ENCODE data around the gene RAB20.

The RAB20 gene

DNA sequence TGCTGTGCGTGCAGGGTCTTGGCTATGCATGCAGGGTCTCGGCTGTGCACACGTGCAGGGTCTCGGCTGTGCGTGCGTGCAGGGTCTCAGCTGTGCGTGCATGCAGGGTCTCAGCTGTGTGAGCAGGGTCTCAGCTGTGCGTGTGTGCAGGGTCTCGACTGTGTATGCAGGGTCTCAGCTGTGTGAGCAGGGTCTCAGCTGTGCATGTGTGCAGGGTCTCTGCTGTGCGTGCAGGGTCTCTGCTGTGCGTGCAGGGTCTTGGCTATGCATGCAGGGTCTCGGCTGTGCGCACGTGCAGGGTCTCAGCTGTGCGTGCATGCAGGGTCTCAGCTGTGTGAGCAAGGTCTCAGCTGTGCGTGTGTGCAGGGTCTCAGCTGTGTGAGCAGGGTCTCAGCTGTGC lies 42.5 kb downstream of the RAB20 start:
- H3K9me3 Mint-ChIP-seq: no peaks in the 10 kb centered on the region
- no peak for ATAC-seq
- no peak overlapping the region for H3K27ac Mint-ChIP-seq
- H3K4me3 Mint-ChIP-seq: no peak overlapping the region
- peaks cover 13% of the 10 kb centered on the region for H3K27me3 Mint-ChIP-seq
- peaks cover 32% of the 10 kb centered on the region for H3K36me3 Mint-ChIP-seq
- H3K4me1 Mint-ChIP-seq: peaks cover 31% of the 10 kb centered on the region

DNA sequence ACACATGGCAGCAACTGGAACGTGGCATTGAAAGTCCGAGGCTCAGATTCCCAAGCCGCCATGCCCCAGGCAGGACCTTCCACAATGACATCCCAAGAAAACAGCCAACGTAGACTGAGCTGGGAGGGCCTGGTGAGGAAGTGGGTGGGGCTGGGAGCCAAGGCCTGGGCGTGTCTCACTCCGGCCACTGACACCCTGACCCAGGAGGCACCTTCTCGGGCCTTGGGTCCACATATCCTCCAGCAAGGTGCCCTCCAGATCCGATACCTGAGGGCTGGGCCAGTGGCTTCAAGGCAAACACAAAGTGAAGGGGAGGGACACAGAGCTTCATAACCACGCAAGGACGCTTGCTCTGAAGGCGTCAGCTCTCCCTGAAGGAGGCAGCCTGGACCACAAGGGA lies 43.0 kb downstream of the RAB20 start:
- H3K27ac Mint-ChIP-seq: no peak overlapping the region
- H3K4me3 Mint-ChIP-seq: no peak overlapping the region
- H3K36me3 Mint-ChIP-seq: peaks cover 30% of the 10 kb centered on the region
- no peak for ATAC-seq
- H3K27me3 Mint-ChIP-seq: peaks cover 14% of the 10 kb centered on the region
- no peaks in the 10 kb centered on the region for H3K9me3 Mint-ChIP-seq
- peaks cover 26% of the 10 kb centered on the region for H3K4me1 Mint-ChIP-seq

DNA sequence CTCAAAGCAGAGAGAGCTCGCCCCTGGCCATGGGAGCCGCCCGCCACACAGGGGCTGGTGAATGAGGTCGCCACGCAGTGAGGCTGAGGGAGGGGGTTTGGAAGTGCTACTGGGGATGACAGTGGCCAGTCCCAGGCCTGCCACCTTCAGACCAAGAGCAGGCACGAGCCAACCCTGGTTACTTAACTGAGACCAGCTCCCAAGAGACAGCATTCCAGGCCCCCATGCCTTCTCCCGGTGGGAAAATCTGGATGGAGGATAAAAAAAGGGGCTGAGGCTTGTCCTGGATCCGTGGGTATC lies 43.3 kb downstream of the RAB20 start:
- Mint-ChIP-seq H3K4me3 (no peak overlapping the region), H3K27me3 (peaks cover 14% of the 10 kb centered on the region), H3K27ac (no peak overlapping the region), H3K4me1 (peaks cover 23% of the 10 kb centered on the region), H3K36me3 (peaks cover 26% of the 10 kb centered on the region), H3K9me3 (no peaks in the 10 kb centered on the region)
- ATAC-seq: no peak

DNA sequence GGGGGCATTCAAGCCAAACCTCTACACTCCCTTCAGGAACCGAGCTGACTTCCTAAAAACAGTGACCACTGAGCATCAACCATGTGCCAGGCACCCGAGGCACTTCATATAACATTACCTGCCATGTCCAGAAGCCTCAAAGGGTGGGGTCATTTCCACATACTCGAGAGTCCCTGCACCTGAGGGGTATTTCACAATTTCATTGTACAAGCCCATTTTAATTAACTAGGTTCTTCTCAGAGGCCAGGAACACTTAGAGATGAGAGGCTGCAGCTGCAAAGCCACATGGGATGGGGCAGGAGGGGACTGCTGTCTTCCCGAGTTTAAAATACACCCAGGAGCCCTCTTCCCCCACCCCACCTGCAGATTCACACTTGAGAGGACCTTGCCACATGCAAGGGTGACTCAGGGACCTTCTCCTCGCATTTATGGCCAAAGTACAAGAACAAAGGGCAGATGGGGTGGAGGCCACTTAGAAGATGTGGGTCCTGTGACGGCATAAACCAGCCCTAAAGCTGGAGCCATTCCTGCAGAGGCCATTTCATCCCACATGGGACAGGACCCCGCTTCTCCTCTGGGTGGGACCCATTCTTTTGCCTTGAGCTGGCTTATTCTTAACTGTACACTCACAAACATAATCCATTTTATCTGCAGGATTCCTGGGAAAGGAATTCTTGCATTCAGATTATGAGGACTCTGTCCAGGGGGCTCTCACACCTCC lies 43.9 kb downstream of the RAB20 start:
- no peak for ATAC-seq
- peaks cover 17% of the 10 kb centered on the region for H3K4me1 Mint-ChIP-seq
- H3K27ac Mint-ChIP-seq: no peak overlapping the region
- no peaks in the 10 kb centered on the region for H3K9me3 Mint-ChIP-seq
- H3K4me3 Mint-ChIP-seq: no peak overlapping the region
- peaks cover 14% of the 10 kb centered on the region for H3K27me3 Mint-ChIP-seq
- H3K36me3 Mint-ChIP-seq: peaks cover 21% of the 10 kb centered on the region

- no peak for ATAC-seq
- Mint-ChIP-seq H3K27me3 (peaks cover 14% of the 10 kb centered on the region), H3K4me3 (no peak overlapping the region)
These were observed 45.0 kb downstream of the RAB20 start for GRCh38 chr13:110516500-110516899.

DNA sequence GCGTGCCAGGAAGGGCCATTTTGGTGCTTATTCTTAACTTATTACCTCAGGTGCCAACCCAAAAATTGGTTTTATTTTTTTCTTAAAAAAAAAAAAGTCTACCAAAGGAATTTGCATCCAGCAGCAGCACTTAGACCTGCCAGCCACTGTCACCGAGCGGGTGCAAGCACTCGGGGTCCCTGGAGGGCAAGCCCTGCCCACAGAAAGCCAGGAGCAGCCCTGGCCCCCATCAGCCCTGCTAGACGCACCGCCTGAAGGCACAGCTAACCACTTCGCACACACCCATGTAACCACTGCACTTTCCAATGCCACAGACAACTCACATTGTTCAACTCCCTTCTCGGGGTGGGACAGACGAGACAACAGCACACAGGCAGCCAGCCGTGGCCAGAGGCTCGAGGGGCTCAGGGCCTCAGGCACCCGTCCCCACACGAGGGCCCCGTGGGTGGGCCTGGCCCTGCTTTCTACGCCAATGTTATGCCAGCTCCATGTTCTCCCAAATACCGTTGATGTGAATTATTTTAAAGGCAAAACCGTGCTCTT lies 49.3 kb downstream of the RAB20 start:
- H3K4me1 Mint-ChIP-seq: peaks cover 18% of the 10 kb centered on the region
- no peaks in the 10 kb centered on the region for H3K9me3 Mint-ChIP-seq

More at GRCh38 chr13:110516500-110516899, 45.0 kb downstream of the RAB20 start:
- Mint-ChIP-seq H3K9me3 (no peaks in the 10 kb centered on the region), H3K27ac (no peak overlapping the region), H3K36me3 (peaks cover 19% of the 10 kb centered on the region), H3K4me1 (peaks cover 7% of the 10 kb centered on the region)

DNA sequence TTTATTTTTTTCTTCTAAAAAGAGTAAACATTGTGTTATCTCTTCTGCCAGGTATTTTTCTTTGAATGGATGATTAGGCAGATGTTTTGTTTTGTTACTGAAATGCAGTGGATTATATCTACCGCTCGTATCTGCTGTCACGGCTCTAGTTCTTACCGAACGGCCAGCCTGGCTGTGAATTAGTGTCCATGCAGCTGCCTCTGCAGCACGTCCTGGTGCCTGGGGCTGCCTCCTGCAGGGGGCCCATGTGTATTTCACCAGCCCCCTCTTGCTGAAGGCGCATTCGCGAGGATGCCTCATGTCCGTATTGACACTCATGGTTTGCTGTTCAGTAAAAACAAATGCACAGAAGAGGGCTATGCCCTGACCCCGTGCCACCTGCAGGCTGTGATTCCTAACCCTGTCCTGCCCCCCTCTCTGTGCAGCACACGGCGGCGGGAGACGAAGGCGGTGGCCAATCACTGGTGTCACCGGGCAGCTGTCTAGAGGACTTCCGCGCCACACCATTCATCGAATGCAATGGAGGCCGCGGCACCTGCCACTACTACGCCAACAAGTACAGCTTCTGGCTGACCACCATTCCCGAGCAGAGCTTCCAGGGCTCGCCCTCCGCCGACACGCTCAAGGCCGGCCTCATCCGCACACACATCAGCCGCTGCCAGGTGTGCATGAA lies 49.9 kb downstream of the RAB20 start:
- Mint-ChIP-seq H3K4me3 (no peak overlapping the region), H3K27ac (no peak overlapping the region), H3K27me3 (peaks cover 23% of the 10 kb centered on the region), H3K4me1 (peaks cover 18% of the 10 kb centered on the region), H3K9me3 (no peaks in the 10 kb centered on the region), H3K36me3 (no peaks in the 10 kb centered on the region)
- no peak for ATAC-seq

More for the DNA sequence above, 49.3 kb downstream of the RAB20 start:
- no peak overlapping the region for H3K27ac Mint-ChIP-seq
- H3K4me3 Mint-ChIP-seq: no peak overlapping the region
- peaks cover 17% of the 10 kb centered on the region for H3K27me3 Mint-ChIP-seq
- no peaks in the 10 kb centered on the region for H3K36me3 Mint-ChIP-seq
- peak; percentile 5 for ATAC-seq

DNA sequence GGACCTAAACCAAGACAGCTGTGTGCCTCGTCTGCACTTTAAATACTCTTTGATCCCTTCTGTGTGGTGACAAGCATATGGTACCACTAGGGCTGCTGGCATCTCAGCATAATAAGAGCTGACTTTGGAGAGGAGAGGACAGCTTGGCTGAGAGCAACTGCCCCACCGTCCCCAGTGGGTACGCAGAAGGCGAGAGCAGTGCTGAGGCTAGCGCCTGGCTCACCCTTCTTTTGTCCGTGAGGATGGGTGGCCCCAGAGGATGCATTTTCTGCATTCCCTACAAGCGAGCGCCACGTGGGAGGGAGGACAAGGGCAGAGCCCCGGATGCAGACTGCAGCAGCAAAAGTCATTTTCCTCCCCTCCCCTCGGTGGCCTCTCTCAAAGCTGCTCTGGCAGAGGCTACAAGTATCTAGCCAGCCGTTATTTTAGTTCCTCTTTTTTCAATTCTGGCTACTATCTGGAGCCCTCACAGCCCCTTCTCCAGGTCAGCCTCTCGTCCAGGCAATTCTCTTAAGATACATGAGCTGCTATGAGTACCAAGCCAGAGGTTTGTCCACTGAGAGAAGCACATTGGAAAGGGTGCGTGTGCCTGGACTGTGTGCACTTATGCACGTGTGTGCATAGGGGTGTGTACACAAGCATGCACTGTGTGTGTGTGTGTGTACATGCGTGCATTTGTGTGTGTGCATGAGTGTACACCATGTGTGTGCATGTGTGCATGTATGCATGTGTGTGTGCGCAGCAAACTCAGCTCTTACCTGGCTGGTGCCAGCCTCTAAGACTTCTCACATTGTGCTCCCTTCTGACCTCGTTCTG lies 51.3 kb downstream of the RAB20 start:
- peak overlapping the region; percentile 40 for H3K27ac Mint-ChIP-seq
- H3K9me3 Mint-ChIP-seq: no peaks in the 10 kb centered on the region
- no peaks in the 10 kb centered on the region for H3K36me3 Mint-ChIP-seq
- ATAC-seq: peak; percentile 71
- no peak overlapping the region for H3K4me3 Mint-ChIP-seq
- H3K27me3 Mint-ChIP-seq: peaks cover 37% of the 10 kb centered on the region
- H3K4me1 Mint-ChIP-seq: peaks cover 17% of the 10 kb centered on the region

GRCh38 chr13:110509478-110509926 lies 52.0 kb downstream of the RAB20 start:
- Mint-ChIP-seq H3K4me1 (peaks cover 13% of the 10 kb centered on the region), H3K9me3 (no peaks in the 10 kb centered on the region), H3K27ac (peak overlapping the region; percentile 40), H3K27me3 (peaks cover 33% of the 10 kb centered on the region), H3K4me3 (no peak overlapping the region), H3K36me3 (no peaks in the 10 kb centered on the region)
- ATAC-seq: no peak

DNA sequence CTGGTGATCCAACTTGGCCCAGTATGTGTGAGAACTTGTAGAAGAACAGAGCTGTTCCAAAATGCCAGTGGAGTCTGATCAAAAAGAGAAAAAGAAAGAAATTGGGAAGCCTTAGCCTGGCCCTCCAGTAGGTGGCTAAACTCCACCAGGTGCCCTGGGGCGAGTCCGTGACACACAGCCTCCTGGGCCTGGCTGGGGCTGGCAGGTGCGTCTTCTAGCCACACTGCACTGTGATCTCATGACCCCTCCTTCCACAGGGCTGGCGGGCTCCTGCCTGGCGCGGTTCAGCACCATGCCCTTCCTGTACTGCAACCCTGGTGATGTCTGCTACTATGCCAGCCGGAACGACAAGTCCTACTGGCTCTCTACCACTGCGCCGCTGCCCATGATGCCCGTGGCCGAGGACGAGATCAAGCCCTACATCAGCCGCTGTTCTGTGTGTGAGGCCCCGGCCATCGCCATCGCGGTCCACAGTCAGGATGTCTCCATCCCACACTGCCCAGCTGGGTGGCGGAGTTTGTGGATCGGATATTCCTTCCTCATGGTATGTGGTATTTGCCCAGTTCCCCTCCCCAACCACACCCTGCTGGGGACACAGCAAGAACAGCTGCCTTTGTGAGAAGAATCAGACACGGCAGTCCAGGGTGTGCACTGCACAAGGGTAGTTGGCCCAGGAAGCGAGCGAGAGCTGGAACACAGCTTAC lies 53.7 kb downstream of the RAB20 start:
- no peak overlapping the region for H3K27ac Mint-ChIP-seq
- no peaks in the 10 kb centered on the region for H3K36me3 Mint-ChIP-seq
- peaks cover 13% of the 10 kb centered on the region for H3K4me1 Mint-ChIP-seq
- ATAC-seq: peak; percentile 25
- H3K9me3 Mint-ChIP-seq: no peaks in the 10 kb centered on the region
- no peak overlapping the region for H3K4me3 Mint-ChIP-seq
- H3K27me3 Mint-ChIP-seq: peaks cover 28% of the 10 kb centered on the region

- H3K27ac Mint-ChIP-seq: no peak overlapping the region
- ATAC-seq: no peak
- no peaks in the 10 kb centered on the region for H3K9me3 Mint-ChIP-seq
- no peaks in the 10 kb centered on the region for H3K36me3 Mint-ChIP-seq
- no peak overlapping the region for H3K4me3 Mint-ChIP-seq
- peaks cover 13% of the 10 kb centered on the region for H3K4me1 Mint-ChIP-seq
- H3K27me3 Mint-ChIP-seq: peaks cover 28% of the 10 kb centered on the region
These were observed 54.5 kb downstream of the RAB20 start for GRCh38 chr13:110506859-110507566.

GRCh38 chr13:110506396-110506795 lies 55.1 kb downstream of the RAB20 start:
- H3K4me3 Mint-ChIP-seq: no peak overlapping the region
- no peaks in the 10 kb centered on the region for H3K36me3 Mint-ChIP-seq
- H3K9me3 Mint-ChIP-seq: no peaks in the 10 kb centered on the region
- peaks cover 13% of the 10 kb centered on the region for H3K4me1 Mint-ChIP-seq
- H3K27me3 Mint-ChIP-seq: peaks cover 28% of the 10 kb centered on the region
- no peak for ATAC-seq
- H3K27ac Mint-ChIP-seq: no peak overlapping the region

- peaks cover 3% of the 10 kb centered on the region for H3K9me3 Mint-ChIP-seq
- peaks cover 28% of the 10 kb centered on the region for H3K27me3 Mint-ChIP-seq
- peaks cover 13% of the 10 kb centered on the region for H3K4me1 Mint-ChIP-seq
- H3K36me3 Mint-ChIP-seq: no peaks in the 10 kb centered on the region
- no peak overlapping the region for H3K27ac Mint-ChIP-seq
- no peak for ATAC-seq
- no peak overlapping the region for H3K4me3 Mint-ChIP-seq
These were observed 55.9 kb downstream of the RAB20 start for GRCh38 chr13:110505594-110505993.

- H3K4me1 Mint-ChIP-seq: no peaks in the 10 kb centered on the region
- peaks cover 3% of the 10 kb centered on the region for H3K9me3 Mint-ChIP-seq
- no peak for ATAC-seq
- H3K36me3 Mint-ChIP-seq: peaks cover 2% of the 10 kb centered on the region
- H3K4me3 Mint-ChIP-seq: no peak overlapping the region
- H3K27me3 Mint-ChIP-seq: peaks cover 28% of the 10 kb centered on the region
- H3K27ac Mint-ChIP-seq: no peak overlapping the region
These were observed 57.5 kb downstream of the RAB20 start for GRCh38 chr13:110503979-110504499.
